Kidney epithelial cell (primary cell): ENCODE measurements around the gene ATXN7L1. TPM values are rescaled to one million over a fixed set of nuclear protein-coding genes. Genes with fewer than 3 reads are reported as not detected.

Experiments used
- DNase-seq: peaks from one replicate; pipeline ENCODE4 v3.0.0-alpha.2; 2010; ENCODE audit warnings: low read depth
- H3K27me3 ChIP-seq: 2 replicates; pipeline ENCODE4 v1.6.0; 2011; ENCODE audit warnings: low read length; ENCODE audit not compliant: control insufficient read depth, insufficient read depth
- H3K36me3 ChIP-seq: 2 replicates; pipeline ENCODE4 v1.5.1; 2011; ENCODE audit warnings: low read length; ENCODE audit not compliant: control insufficient read depth, insufficient read depth
- H3K4me3 ChIP-seq: 2 replicates; pipeline ENCODE4 v1.5.1; 2011; ENCODE audit warnings: low read depth, mild to moderate bottlenecking, control low read depth, low read length
- CTCF ChIP-seq: IDR thresholded peaks from 2 replicates; pipeline ENCODE4 v1.5.1; 2011; ENCODE audit warnings: mild to moderate bottlenecking, moderate library complexity, low read length, control low read depth, inconsistent platforms; ENCODE audit not compliant: insufficient read depth, poor library complexity, severe bottlenecking
- total RNA-seq: library from RNA; depleted of rRNA; stranded (reverse); fragments of >200 nt; gene quantifications from 2 replicates; pipeline ENCODE4 v1.2.3, GENCODE V29; 2015

ATXN7L1 gene
- total RNA-seq, 1 donor from 2014 or later = 2.4 TPM

- no peak for TF ChIP-seq CTCF
- H3K27me3 ChIP-seq = no peaks in the 10 kb centered on the region
- no peak for DNase-seq
These were observed 37.1 kb downstream of the ATXN7L1 start for GRCh38 chr7:105839266-105839665.

GRCh38 chr7:105838627-105839231 lies 37.7 kb downstream of the ATXN7L1 start:
- no peak for TF ChIP-seq CTCF
- no peaks in the 10 kb centered on the region for H3K36me3 ChIP-seq
- no peaks in the 10 kb centered on the region for H3K27me3 ChIP-seq
- no peak overlapping the region for H3K4me3 ChIP-seq
- DNase-seq = peak; percentile 5

More at GRCh38 chr7:105839266-105839665, 37.1 kb downstream of the ATXN7L1 start:
- no peak overlapping the region for H3K4me3 ChIP-seq
- H3K36me3 ChIP-seq = no peaks in the 10 kb centered on the region

GRCh38 chr7:105837765-105838626 lies 38.4 kb downstream of the ATXN7L1 start:
- H3K4me3 ChIP-seq = no peak overlapping the region

GRCh38 chr7:105835441-105835840 lies 41.0 kb downstream of the ATXN7L1 start:
- H3K4me3 ChIP-seq = no peak overlapping the region
- no peaks in the 10 kb centered on the region for H3K36me3 ChIP-seq
- no peaks in the 10 kb centered on the region for H3K27me3 ChIP-seq
- DNase-seq = no peak
- no peak for TF ChIP-seq CTCF

More at GRCh38 chr7:105837765-105838626, 38.4 kb downstream of the ATXN7L1 start:
- no peaks in the 10 kb centered on the region for H3K36me3 ChIP-seq
- no peak for TF ChIP-seq CTCF
- no peak for DNase-seq
- no peaks in the 10 kb centered on the region for H3K27me3 ChIP-seq

- no peak for DNase-seq
- no peak for TF ChIP-seq CTCF
- no peaks in the 10 kb centered on the region for H3K36me3 ChIP-seq
- H3K27me3 ChIP-seq = no peaks in the 10 kb centered on the region
- no peak overlapping the region for H3K4me3 ChIP-seq
These were observed 44.4 kb downstream of the ATXN7L1 start for GRCh38 chr7:105831824-105832535.
